ENCODE measurements around the gene UBE2E2. TPM values are rescaled to one million over a fixed set of nuclear protein-coding genes. Genes with fewer than 3 reads are reported as not detected.
"Not testable (repeated sequence)": the region's sequence is repeated elsewhere in the genome, so short reads cannot be mapped to it uniquely, and the experiment has no call there.

UBE2E2 gene
- total and polyA plus RNA-seq, 8 donors, result 6.5 to 128 (median 18.9) TPM

DNA sequence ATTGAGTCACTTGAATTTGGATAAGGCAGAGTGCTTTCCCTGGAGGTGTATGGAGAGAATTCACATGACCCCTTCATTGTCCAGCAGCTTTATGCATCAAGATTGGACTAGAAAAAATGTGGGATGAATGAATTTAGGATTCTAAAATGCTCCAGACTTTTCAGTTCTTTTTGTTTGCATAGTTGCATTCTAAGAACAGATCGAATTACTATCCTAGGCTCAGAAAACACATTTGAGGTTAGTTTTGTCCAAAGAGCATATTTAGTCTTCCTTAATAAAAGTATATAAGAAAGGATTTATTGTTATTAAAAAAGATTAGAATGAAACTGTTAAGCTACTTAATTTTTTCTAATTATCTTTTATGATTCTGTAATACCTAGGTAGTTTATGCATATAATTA is 127.4 kb downstream of the UBE2E2 start:
- 66 to 79% (median 72%) methylated on average over 1 of the region's 1 CpG for WGBS, 5 donors
- Histone ChIP-seq H3K4me1 (peaks cover 0 to 11% (median 0%) of the 10 kb centered on the region in 4 donors), H3K4me3 (no peak overlapping the region), H3K9me3 (no peaks in the 10 kb centered on the region), H3K27me3 (no peaks in the 10 kb centered on the region), H3K27ac (no peak overlapping the region), H3K36me3 (no peaks in the 10 kb centered on the region)
- no peak for DNase-seq
- TF ChIP-seq, protein P1, sequence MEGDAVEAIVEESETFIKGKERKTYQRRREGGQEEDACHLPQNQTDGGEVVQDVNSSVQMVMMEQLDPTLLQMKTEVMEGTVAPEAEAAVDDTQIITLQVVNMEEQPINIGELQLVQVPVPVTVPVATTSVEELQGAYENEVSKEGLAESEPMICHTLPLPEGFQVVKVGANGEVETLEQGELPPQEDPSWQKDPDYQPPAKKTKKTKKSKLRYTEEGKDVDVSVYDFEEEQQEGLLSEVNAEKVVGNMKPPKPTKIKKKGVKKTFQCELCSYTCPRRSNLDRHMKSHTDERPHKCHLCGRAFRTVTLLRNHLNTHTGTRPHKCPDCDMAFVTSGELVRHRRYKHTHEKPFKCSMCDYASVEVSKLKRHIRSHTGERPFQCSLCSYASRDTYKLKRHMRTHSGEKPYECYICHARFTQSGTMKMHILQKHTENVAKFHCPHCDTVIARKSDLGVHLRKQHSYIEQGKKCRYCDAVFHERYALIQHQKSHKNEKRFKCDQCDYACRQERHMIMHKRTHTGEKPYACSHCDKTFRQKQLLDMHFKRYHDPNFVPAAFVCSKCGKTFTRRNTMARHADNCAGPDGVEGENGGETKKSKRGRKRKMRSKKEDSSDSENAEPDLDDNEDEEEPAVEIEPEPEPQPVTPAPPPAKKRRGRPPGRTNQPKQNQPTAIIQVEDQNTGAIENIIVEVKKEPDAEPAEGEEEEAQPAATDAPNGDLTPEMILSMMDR (IDR thresholded peaks at IDR 0.05), result no peak
- TF ChIP-seq POLR2AphosphoS5 (IDR thresholded peaks at IDR 0.05), result no peak
- no peak for TF ChIP-seq EP300 (IDR thresholded peaks at IDR 0.05)
- TF ChIP-seq POLR2A (IDR thresholded peaks at IDR 0.05), result no peak
- intact Hi-C loops (cut with DNase I; ENCODE audit: low total_unique reads), result no loop called here

DNA sequence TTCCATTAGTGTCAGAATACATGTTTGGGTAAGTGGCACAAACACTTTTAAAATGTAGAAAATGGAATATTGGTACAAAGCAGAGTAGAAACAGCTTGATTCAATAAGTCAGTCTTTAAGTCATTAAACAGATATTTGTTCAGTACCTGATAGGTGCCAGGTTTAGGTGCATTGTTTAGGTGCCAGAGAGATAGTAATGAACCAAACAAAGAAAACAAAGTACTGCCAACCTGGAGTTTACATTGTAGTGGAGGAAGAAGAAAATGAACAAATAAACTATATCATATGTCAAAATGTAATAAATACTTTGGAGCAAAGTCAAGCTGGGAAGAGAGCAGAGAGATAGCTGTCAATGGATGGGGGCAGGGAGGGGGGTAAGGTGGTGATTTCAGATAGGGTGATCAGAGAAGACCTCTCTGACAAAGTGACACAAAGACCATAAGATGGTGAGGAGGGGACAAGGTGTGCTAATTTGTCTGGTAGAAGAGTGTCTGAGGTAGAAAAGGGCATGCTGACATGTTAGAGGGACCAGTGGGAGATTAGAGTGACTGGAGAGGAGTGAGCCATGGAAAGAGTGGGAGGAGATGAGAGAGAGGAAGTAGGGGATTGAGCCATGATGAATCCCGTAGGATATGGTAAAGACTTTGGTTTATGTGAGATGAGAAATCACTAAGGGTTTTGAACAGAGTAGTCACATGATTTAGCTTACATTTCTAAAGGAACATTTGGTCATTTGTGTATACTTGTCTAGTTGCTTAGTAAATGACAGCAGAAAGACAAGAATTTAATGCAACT is 128.2 kb downstream of the UBE2E2 start:
- Histone ChIP-seq H3K27ac (no peak overlapping the region), H3K36me3 (no peaks in the 10 kb centered on the region), H3K4me3 (no peak overlapping the region), H3K27me3 (no peaks in the 10 kb centered on the region), H3K4me1 (peaks cover 0 to 10% (median 0%) of the 10 kb centered on the region in 4 donors), H3K9me3 (no peaks in the 10 kb centered on the region)
- no peak for DNase-seq
- TF ChIP-seq POLR2A (IDR thresholded peaks at IDR 0.05), result no peak
- TF ChIP-seq POLR2AphosphoS5 (IDR thresholded peaks at IDR 0.05), result no peak
- TF ChIP-seq, protein P1 (IDR thresholded peaks at IDR 0.05), result no peak
- TF ChIP-seq EP300 (IDR thresholded peaks at IDR 0.05), result no peak
- intact Hi-C loops (cut with DNase I; ENCODE audit: low total_unique reads), result no loop called here
- 61 to 85% (median 78%) methylated on average over 1 of the region's 1 CpG for WGBS, 5 donors

- Histone ChIP-seq H3K27me3 (no peaks in the 10 kb centered on the region), H3K4me3 (no peak overlapping the region), H3K9me3 (no peaks in the 10 kb centered on the region), H3K4me1 (peaks cover 0 to 10% (median 0%) of the 10 kb centered on the region in 4 donors), H3K36me3 (no peaks in the 10 kb centered on the region), H3K27ac (no peak overlapping the region)
- no peak for DNase-seq
- 82 to 89% (median 86%) methylated on average over 2 of the region's 2 CpGs for WGBS, 5 donors
- no peak for TF ChIP-seq POLR2A (IDR thresholded peaks at IDR 0.05)
- TF ChIP-seq EP300 (IDR thresholded peaks at IDR 0.05), result no peak
- TF ChIP-seq POLR2AphosphoS5 (IDR thresholded peaks at IDR 0.05), result no peak
- TF ChIP-seq, protein P1 (IDR thresholded peaks at IDR 0.05), result no peak
- intact Hi-C loops (cut with DNase I; ENCODE audit: low total_unique reads), result no loop called here
Measured at GRCh38 chr3:23333633-23334032, 130.5 kb downstream of the UBE2E2 start.

- H3K36me3 ChIP-seq; intact Hi-C loops (cut with DNase I; ENCODE audit: low total_unique reads); H3K27ac ChIP-seq; H3K9me3 ChIP-seq; H3K27me3 ChIP-seq; H3K4me3 ChIP-seq; DNase-seq: not testable (repeated sequence)
- WGBS, 5 donors, result 94 to 98% (median 97%) methylated on average over 4 of the region's 4 CpGs
- peaks cover 0 to 13% (median 4%) of the 10 kb centered on the region in 4 donors for H3K4me1 ChIP-seq
Measured at GRCh38 chr3:23336853-23337252, 133.7 kb downstream of the UBE2E2 start.

Measured in stomach (tissue), 9 donors.